Globus pallidus (tissue), 1 donor: ENCODE measurements around the gene LAMB3.

Source experiments
- DNase-seq: peaks from one replicate; pipeline ENCODE4 v3.0.0-alpha.2; 2015; ENCODE audit warnings: low spot score

The LAMB3 gene

GRCh38 chr1:209661071-209661470 is 8.8 kb upstream of the LAMB3 start:
- DNase-seq: no peak

GRCh38 chr1:209659909-209660308 is 7.7 kb upstream of the LAMB3 start:
- no peak for DNase-seq

GRCh38 chr1:209657918-209658317 is 5.7 kb upstream of the LAMB3 start:
- no peak for DNase-seq

- no peak for DNase-seq
These were observed 5.1 kb upstream of the LAMB3 start for GRCh38 chr1:209657140-209657879.

GRCh38 chr1:209655411-209656231 is 3.4 kb upstream of the LAMB3 start:
- no peak for DNase-seq

- DNase-seq: no peak
These were observed 1.7 kb upstream of the LAMB3 start for GRCh38 chr1:209653915-209654351.

GRCh38 chr1:209652873-209653401 is 712 bp upstream of the LAMB3 start:
- peak; percentile 95 for DNase-seq

GRCh38 chr1:209651138-209651587 is 1.1 kb downstream of the LAMB3 start:
- no peak for DNase-seq

GRCh38 chr1:209650454-209650853 is 1.8 kb downstream of the LAMB3 start:
- no peak for DNase-seq

GRCh38 chr1:209648931-209649776 is 3.1 kb downstream of the LAMB3 start:
- DNase-seq: peak; percentile 29

GRCh38 chr1:209648346-209648745 is 3.9 kb downstream of the LAMB3 start:
- DNase-seq: no peak

GRCh38 chr1:209647156-209647555 is 5.1 kb downstream of the LAMB3 start:
- DNase-seq: no peak

GRCh38 chr1:209646558-209646957 is 5.7 kb downstream of the LAMB3 start:
- no peak for DNase-seq

- DNase-seq: no peak
These were observed 6.4 kb downstream of the LAMB3 start for GRCh38 chr1:209645574-209646452.

- DNase-seq: peak; percentile 93
These were observed 8.8 kb downstream of the LAMB3 start for GRCh38 chr1:209643285-209644020.

- no peak for DNase-seq
These were observed 9.4 kb downstream of the LAMB3 start for GRCh38 chr1:209642816-209643215.

GRCh38 chr1:209641832-209642172 is 10.4 kb downstream of the LAMB3 start:
- DNase-seq: peak; percentile 93

- DNase-seq: no peak
These were observed 16.4 kb downstream of the LAMB3 start for GRCh38 chr1:209635850-209636249.

GRCh38 chr1:209634005-209634737 is 18.1 kb downstream of the LAMB3 start:
- DNase-seq: no peak
